DOHH2 (cell line): ENCODE results near the gene CWC22.

ENCODE experiments used
- CTCF ChIP-seq: fragments of 200-600 bp; sonication (generic); IDR thresholded peaks from one replicate; pipeline ENCODE4 v1.5.1; 2014; ENCODE audit warnings: antibody characterized with exemption, mild to moderate bottlenecking, low read depth, low read length; ENCODE audit not compliant: poor library complexity, severe bottlenecking
- EZH2phosphoT487 ChIP-seq: fragments of 200-600 bp; sonication (generic); IDR thresholded peaks from 2 replicates; pipeline ENCODE4 v1.6.1; 2017; ENCODE audit warnings: borderline replicate concordance, mild to moderate bottlenecking, antibody characterized with exemption, low read length, moderate library complexity, mixed read lengths

DNA sequence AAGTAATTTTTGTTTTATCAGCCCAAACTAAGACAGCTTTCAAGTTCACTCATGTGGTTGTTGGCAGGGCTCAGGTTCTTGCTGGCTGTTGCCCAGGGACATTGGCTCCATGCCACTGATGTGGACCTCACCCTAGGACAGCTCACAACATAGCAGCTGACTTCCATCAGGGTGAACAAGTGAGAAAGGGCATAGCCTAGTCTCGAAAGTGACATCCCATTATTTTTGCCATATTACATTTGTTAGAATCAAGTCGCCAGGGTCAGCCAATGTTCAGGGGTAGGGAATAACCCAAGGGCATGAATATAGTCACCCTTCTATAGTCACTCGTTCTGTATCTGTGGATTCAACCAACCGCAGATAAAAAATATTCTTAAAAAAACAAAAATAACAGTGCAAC lies 10.7 kb upstream of the CWC22 start:
- TF ChIP-seq CTCF (no peak), EZH2phosphoT487 (no peak)
